Spinal cord (tissue), 10 donors: ENCODE data around the gene CYP11A1. TPM values are rescaled to one million over a fixed set of nuclear protein-coding genes. Genes with fewer than 3 reads are reported as not detected.
"Not testable (repeated sequence)": the region's sequence is repeated elsewhere in the genome, so short reads cannot be mapped to it uniquely, and the experiment has no call there.

Experiments
- DNase-seq, 6 donors: peaks; one replicate each; pipeline versions ENCODE4 v3.0.0 to v3.0.0-alpha.2; 2013 to 2015; ENCODE audit warnings: low spot score in 6 of 6, low read depth in 4 of 6
- H3K27ac ChIP-seq: one replicate; pipeline ENCODE4 v1.5.1; 2013; ENCODE audit warnings: low read depth, low read length, control low read depth
- H3K27me3 ChIP-seq: one replicate; pipeline ENCODE4 v1.6.1; 2013; ENCODE audit warnings: low read length; ENCODE audit not compliant: control insufficient read depth, insufficient read depth
- H3K36me3 ChIP-seq: one replicate; pipeline ENCODE4 v1.6.1; 2013; ENCODE audit warnings: low read length; ENCODE audit not compliant: control insufficient read depth, insufficient read depth
- H3K4me1 ChIP-seq: one replicate; pipeline ENCODE4 v1.6.1; 2013; ENCODE audit warnings: low read length; ENCODE audit not compliant: control insufficient read depth, insufficient read depth
- H3K4me3 ChIP-seq: one replicate; pipeline ENCODE4 v1.5.1; 2013; ENCODE audit warnings: low read depth, low read length, control low read depth
- H3K9me3 ChIP-seq: one replicate; pipeline ENCODE4 v1.6.1; 2013; ENCODE audit warnings: low read length; ENCODE audit not compliant: control insufficient read depth, insufficient read depth
- WGBS: methylation state at CpG from one replicate; pipeline ENCODE4 v1.1.5; 2013; ENCODE audit warnings: missing lambda C conversion rate; ENCODE audit not compliant: insufficient coverage; 5-methylcytosine and 5-hydroxymethylcytosine counted together
- polyA plus RNA-seq, 2 donors: library from polyadenylated mRNA; unstranded; fragments of 120-200 nt; gene quantifications; one replicate each; pipeline ENCODE4 v1.2.1, GENCODE V29; 2013; ENCODE audit not compliant: insufficient read length in 2 of 2
- total RNA-seq, 2 donors: library from RNA; depleted of rRNA in 1 of 2; stranded (reverse); fragments of 120-200 nt in 1 of 2; fragments of >200 nt in 1 of 2; gene quantifications; one replicate each; pipeline versions ENCODE4 v1.2.3 to v1.2.4, GENCODE V29; 2013 to 2014
- donor health status: healthy.

The CYP11A1 gene
- total and polyA plus RNA-seq, 4 donors: 0.89 to 2.1 (median 1.8) TPM

DNA sequence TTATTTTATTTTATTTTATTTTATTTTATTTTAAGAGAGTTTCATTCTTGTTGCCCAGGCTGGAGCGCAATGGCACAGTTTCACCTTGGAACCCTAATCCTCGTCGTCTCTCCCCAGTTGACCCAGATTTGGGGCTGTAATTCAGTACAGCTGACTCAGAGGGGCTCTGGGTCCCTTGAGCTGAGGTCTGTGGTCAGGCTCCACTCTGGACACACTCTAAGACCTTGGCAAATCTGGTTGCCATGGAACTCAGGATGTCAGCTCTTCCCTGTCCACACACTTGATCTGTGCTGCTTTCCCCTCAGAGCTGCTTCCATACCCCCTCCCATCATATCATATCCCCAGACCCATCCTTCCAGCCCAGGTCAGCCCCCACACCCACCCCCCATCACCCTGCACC lies 675 bp upstream of the CYP11A1 start:
- no peaks in the 10 kb centered on the region for H3K9me3 ChIP-seq
- H3K4me3 ChIP-seq: no peak overlapping the region
- WGBS: 93% methylated on average over 3 of the region's 3 CpGs
- no peak overlapping the region for H3K27ac ChIP-seq
- H3K27me3 ChIP-seq: peaks cover 33% of the 10 kb centered on the region
- DNase-seq: no peak
- peaks cover 11% of the 10 kb centered on the region for H3K4me1 ChIP-seq
- H3K36me3 ChIP-seq: no peaks in the 10 kb centered on the region

DNA sequence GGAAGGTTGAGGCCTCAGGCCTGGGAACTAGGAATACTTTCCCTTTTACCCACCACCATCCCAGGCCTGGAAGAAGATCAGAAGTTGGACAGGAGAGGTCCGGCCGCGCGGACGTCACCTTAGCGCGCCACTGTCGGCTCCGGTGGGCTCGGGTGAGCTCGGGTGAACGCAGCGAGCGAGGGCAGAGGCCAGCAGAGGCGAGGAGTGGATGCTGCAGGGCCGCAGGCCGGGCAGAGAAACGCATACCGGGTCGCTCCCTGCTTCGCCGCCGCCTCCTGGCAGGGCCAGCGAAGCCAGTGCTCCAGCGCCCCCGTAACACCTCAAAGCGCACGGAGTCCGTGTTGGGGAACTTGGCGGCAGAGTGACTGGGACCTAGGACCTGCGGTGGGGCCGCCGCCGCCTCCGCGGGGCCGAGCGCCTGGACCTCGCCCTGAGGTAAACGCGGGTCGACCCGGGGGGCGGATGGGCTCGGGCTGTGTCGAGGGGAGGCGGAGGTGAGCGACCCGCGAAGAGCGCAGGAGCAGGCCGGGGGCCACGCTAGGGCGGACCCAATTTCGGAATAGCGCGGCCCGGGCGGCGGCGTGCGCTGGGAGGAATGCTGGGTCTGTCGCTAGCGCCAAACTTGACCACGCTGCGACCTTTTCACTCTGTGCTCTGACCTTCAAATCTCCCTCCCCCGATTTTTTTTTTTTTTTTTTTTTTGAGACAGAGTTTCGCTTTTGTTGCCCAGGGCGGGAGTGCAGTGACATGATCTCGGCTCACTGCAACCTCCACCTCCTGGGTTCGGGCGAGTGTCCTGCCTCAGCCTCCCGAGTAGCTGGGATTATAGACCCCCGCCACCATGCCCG lies 1.6 kb downstream of the CYP11A1 start:
- H3K4me3 ChIP-seq: peak overlapping the region; percentile 47
- H3K27ac ChIP-seq: no peak overlapping the region
- DNase-seq: peak in 3 of 6 donors; percentile 9 to 50 (median 38)
- WGBS: 2% methylated on average over 68 of the region's 75 CpGs
- no peaks in the 10 kb centered on the region for H3K36me3 ChIP-seq
- H3K27me3 ChIP-seq: peaks cover 33% of the 10 kb centered on the region
- H3K4me1 ChIP-seq: peaks cover 11% of the 10 kb centered on the region
- H3K9me3 ChIP-seq: no peaks in the 10 kb centered on the region

GRCh38 chr15:74364936-74365597 lies 2.4 kb downstream of the CYP11A1 start:
- Histone ChIP-seq H3K4me3 (peak overlapping the region; percentile 47), H3K9me3 (no peaks in the 10 kb centered on the region)
- no peak for DNase-seq

DNA sequence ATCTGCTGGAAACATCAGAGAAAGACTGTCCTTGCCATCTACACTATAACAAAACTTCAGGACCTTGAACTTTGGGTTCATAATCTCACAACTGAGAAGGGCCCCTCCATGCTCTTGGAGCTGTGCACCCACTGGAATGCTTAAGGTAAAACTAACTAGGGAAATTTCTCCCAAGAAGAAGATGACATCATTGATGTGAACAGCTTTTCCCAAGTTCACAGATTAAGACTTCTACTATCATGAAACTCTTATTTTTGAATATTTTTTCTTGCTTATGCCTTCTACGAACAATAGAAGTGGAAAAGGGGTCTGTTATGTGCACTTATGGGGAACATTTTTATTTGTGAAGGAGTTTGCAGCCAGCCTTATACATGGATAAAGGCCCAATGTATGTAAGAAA lies 5.0 kb downstream of the CYP11A1 start:
- no peak overlapping the region for H3K4me3 ChIP-seq
- no peaks in the 10 kb centered on the region for H3K9me3 ChIP-seq
- DNase-seq: no peak
- no peak overlapping the region for H3K27ac ChIP-seq
- no CpG with 5 or more reads among the region's 1 CpG for WGBS
- H3K4me1 ChIP-seq: peaks cover 11% of the 10 kb centered on the region
- H3K36me3 ChIP-seq: no peaks in the 10 kb centered on the region
- peaks cover 30% of the 10 kb centered on the region for H3K27me3 ChIP-seq

More at GRCh38 chr15:74364936-74365597, 2.4 kb downstream of the CYP11A1 start:
- H3K27me3 ChIP-seq: peaks cover 33% of the 10 kb centered on the region
- H3K36me3 ChIP-seq: no peaks in the 10 kb centered on the region
- WGBS: 79% methylated on average over 6 of the region's 12 CpGs
- peaks cover 11% of the 10 kb centered on the region for H3K4me1 ChIP-seq
- no peak overlapping the region for H3K27ac ChIP-seq

- DNase-seq, H3K4me3 ChIP-seq, H3K4me1 ChIP-seq, H3K9me3 ChIP-seq, H3K36me3 ChIP-seq, H3K27ac ChIP-seq: not testable (repeated sequence)
- peaks cover 16% of the 10 kb centered on the region for H3K27me3 ChIP-seq
- WGBS: no CpG with 5 or more reads among the region's 1 CpG
Observed at GRCh38 chr15:74360855-74361254, 6.6 kb downstream of the CYP11A1 start.

DNA sequence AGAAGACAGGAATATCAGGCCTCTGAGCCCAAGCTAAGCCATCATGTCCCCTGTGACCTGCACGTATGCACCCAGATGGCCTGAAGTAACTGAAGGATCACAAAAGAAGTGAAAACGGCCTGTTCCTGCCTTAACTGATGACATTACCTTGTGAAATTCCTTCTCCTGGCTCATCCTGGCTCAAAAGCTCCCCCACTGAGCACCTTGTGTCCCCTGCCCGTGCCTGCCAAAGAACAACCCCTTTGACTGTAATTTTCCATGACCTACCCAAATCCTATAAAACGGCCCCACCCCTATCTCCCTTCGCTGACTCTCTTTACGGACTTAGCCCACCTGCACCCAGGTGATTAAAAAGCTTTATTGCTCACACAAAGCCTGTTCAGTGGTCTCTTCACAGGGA lies 8.1 kb downstream of the CYP11A1 start:
- H3K9me3 ChIP-seq, H3K36me3 ChIP-seq, H3K4me1 ChIP-seq, H3K27ac ChIP-seq, DNase-seq, H3K27me3 ChIP-seq, H3K4me3 ChIP-seq: not testable (repeated sequence)
- 44% methylated on average over 6 of the region's 6 CpGs for whole genome bisulfite sequencing

DNA sequence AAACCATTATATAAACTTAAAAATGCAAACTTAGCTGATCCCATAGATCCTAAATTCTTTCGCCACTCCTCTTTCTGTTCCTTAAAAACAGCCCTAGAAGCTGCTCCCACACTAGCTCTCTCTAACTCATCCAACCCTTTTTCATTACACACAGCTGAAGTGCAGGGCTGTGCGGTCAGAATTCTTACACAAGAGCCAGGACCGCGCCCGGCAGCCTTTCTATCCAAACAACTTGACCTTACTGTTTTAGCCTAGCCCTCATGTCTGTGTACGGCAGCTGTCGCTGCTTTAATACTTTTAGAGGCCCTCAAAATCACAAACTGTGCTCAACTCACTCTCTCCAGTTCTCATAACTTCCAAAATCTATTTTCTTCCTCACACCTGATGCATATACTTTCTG lies 9.9 kb downstream of the CYP11A1 start:
- DNase-seq, H3K9me3 ChIP-seq, H3K27me3 ChIP-seq, H3K36me3 ChIP-seq, H3K4me1 ChIP-seq, H3K4me3 ChIP-seq, H3K27ac ChIP-seq: not testable (repeated sequence)
- WGBS: 85% methylated on average over 7 of the region's 7 CpGs

DNA sequence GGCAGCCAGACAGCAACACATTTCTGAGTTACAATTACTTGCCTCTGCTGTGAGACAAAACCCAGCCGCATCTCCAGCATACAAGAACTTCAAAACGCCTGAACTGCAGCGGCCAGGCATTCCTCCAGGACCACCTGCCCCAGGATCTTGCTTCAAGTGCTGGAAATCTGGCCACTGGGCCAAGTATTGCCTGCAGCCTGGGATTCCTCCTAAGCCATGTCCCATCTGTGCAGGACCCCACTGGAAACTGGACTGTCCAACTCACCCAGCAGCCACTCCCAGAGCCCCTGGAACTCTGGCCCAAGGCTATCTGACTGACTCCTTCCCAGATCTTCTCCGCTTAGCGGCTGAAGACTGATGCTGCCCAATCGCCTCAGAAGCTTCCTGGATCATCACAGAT lies 11.4 kb downstream of the CYP11A1 start:
- not testable (repeated sequence) for H3K27ac ChIP-seq, H3K9me3 ChIP-seq, H3K4me1 ChIP-seq, H3K4me3 ChIP-seq, H3K27me3 ChIP-seq, H3K36me3 ChIP-seq, DNase-seq
- 72% methylated on average over 6 of the region's 6 CpGs for WGBS

- not testable (repeated sequence) for H3K4me3 ChIP-seq, DNase-seq, H3K27ac ChIP-seq, H3K36me3 ChIP-seq, H3K4me1 ChIP-seq, H3K9me3 ChIP-seq, H3K27me3 ChIP-seq
- 76% methylated on average over 2 of the region's 2 CpGs for WGBS
Observed at GRCh38 chr15:74353992-74354391, 13.5 kb downstream of the CYP11A1 start.
